Endothelial cell of umbilical vein (primary cell): ENCODE results near the gene SMC4. TPM values are rescaled to one million over a fixed set of nuclear protein-coding genes. Genes with fewer than 3 reads are reported as not detected.
A peak's percentile ranks its signal among the peaks of the same experiment; 100 is the strongest.

Source experiments
- BruUV-seq: library from RNA; stranded (reverse); fragments of 400-500 nt; replicated peaks from 2 replicates; lab custom pipeline; 2021; lab: Mats Ljungman, UMichigan
- CTCF ChIA-PET: fragments of 300-600, 350-600 bp; sonication (Branson Sonifier 250); formaldehyde crosslinking; loops from one replicate; lab custom pipeline; 2021; ENCODE audit warnings: antibody characterized with exemption, inconsistent platforms; lab: Charles Lee
- POLR2A ChIA-PET: fragments of 300-600, 350-600 bp; sonication (Branson Sonifier 250); formaldehyde crosslinking; loops from one replicate; lab custom pipeline; 2021; ENCODE audit warnings: antibody characterized with exemption, inconsistent platforms; lab: Charles Lee
- DNase-seq: peaks from one replicate; pipeline ENCODE4 v3.0.0-alpha.2; 2011; ENCODE audit warnings: low read depth, low spot score
- FAIRE-seq: peaks from 2 replicates; lab custom pipeline; 2011; peaks lifted over from hg19 to GRCh38; lab: Jason Lieb, UNC
- H2AFZ ChIP-seq: 2 replicates; pipeline ENCODE4 v1.6.0; 2012; ENCODE audit warnings: low read depth, low read length, control low read depth, inconsistent platforms
- H3K27ac ChIP-seq: 2 replicates; pipeline ENCODE4 v1.5.1; 2011; ENCODE audit warnings: low read depth, mild to moderate bottlenecking, control low read depth, low read length, moderate library complexity; ENCODE audit not compliant: insufficient read depth
- H3K27me3 ChIP-seq, 2 experiments: 2 replicates each; pipeline versions ENCODE4 v1.6.0 to v1.6.1; 2011; ENCODE audit warnings: low read length in 2 of 2, mixed read lengths in 1 of 2; ENCODE audit not compliant: control insufficient read depth in 2 of 2, insufficient read depth in 2 of 2
- H3K36me3 ChIP-seq, 2 experiments: 2 replicates in 1 of 2; 3 replicates in 1 of 2; pipeline ENCODE4 v1.5.1; 2011; ENCODE audit warnings: low read length in 2 of 2, mild to moderate bottlenecking in 1 of 2, moderate library complexity in 1 of 2; ENCODE audit not compliant: control insufficient read depth in 2 of 2, insufficient read depth in 2 of 2; ENCODE audit errors: extremely low read depth in 1 of 2
- H3K4me1 ChIP-seq: 3 replicates; pipeline ENCODE4 v1.5.1; 2011; ENCODE audit warnings: mild to moderate bottlenecking, low read length; ENCODE audit not compliant: control insufficient read depth, insufficient read depth; ENCODE audit errors: extremely low read depth
- H3K4me2 ChIP-seq: 2 replicates; pipeline ENCODE4 v1.6.1; 2011; ENCODE audit warnings: low read length, control low read depth, mixed read lengths; ENCODE audit not compliant: insufficient read depth
- H3K4me3 ChIP-seq, 3 experiments: fragments of 200-600 bp in 1 of 3; sonication (generic), shearing (Covaris generic) in 1 of 3; replicated peaks in 1 of 3; 2 replicates each; pipeline ENCODE4 v1.5.1; 2011 to 2016; ENCODE audit warnings: control low read depth in 3 of 3, low read length in 3 of 3, mild to moderate bottlenecking in 2 of 3, inconsistent platforms in 1 of 3, low read depth in 1 of 3, moderate library complexity in 1 of 3; ENCODE audit not compliant: insufficient read depth in 1 of 3
- H3K79me2 ChIP-seq: 2 replicates; pipeline ENCODE4 v1.6.0; 2012; ENCODE audit warnings: low read length, inconsistent platforms; ENCODE audit not compliant: control insufficient read depth, insufficient read depth
- H3K9ac ChIP-seq: replicated peaks from 2 replicates; pipeline ENCODE3; 2011; ENCODE audit warnings: low read length, control low read depth; ENCODE audit not compliant: insufficient read depth; ENCODE audit errors: extremely low read depth
- H3K9me1 ChIP-seq: replicated peaks from 3 replicates; pipeline ENCODE4 v1.6.0; 2011; ENCODE audit warnings: mild to moderate bottlenecking, low read length; ENCODE audit not compliant: control insufficient read depth, insufficient read depth; ENCODE audit errors: extremely low read depth
- H3K9me3 ChIP-seq: replicated peaks from 2 replicates; pipeline ENCODE4 v1.5.1; 2012; ENCODE audit warnings: low read length, inconsistent platforms; ENCODE audit not compliant: control insufficient read depth, insufficient read depth
- H4K20me1 ChIP-seq: replicated peaks from 2 replicates; pipeline ENCODE3; 2011; ENCODE audit warnings: mild to moderate bottlenecking, low read length; ENCODE audit not compliant: control insufficient read depth, insufficient read depth; ENCODE audit errors: extremely low read depth
- CTCF ChIP-seq, 2 donors: IDR thresholded peaks; 1 replicate in 1 of 2; 2 replicates in 1 of 2; pipeline ENCODE4 v1.5.1; 2011; ENCODE audit warnings: low read length in 2 of 2, mild to moderate bottlenecking in 2 of 2, moderate library complexity in 2 of 2, control low read depth in 1 of 2, inconsistent platforms in 1 of 2, low read depth in 1 of 2; ENCODE audit not compliant: insufficient read depth in 1 of 2; ENCODE audit errors: extremely low read depth in 1 of 2
- EZH2 ChIP-seq: IDR thresholded peaks from 2 replicates; pipeline ENCODE4 v1.6.1; 2012; ENCODE audit warnings: borderline replicate concordance, low read depth, mild to moderate bottlenecking, moderate library complexity, low read length, inconsistent platforms; ENCODE audit not compliant: severe bottlenecking
- FOS ChIP-seq: IDR thresholded peaks from 2 replicates; pipeline ENCODE4 v1.6.1; 2011; ENCODE audit warnings: mild to moderate bottlenecking, low read length, moderate library complexity, borderline replicate concordance; ENCODE audit not compliant: insufficient read depth
- GATA2 ChIP-seq: IDR thresholded peaks from 2 replicates; pipeline ENCODE4 v1.7.0; 2011; ENCODE audit warnings: low read depth, mild to moderate bottlenecking, moderate library complexity, mixed read lengths, low read length; ENCODE audit not compliant: insufficient read length, insufficient read depth
- JUN ChIP-seq: IDR thresholded peaks from 2 replicates; pipeline ENCODE4 v1.6.1; 2011; ENCODE audit warnings: borderline replicate concordance, low read depth; ENCODE audit not compliant: insufficient read length, insufficient read depth
- MYC ChIP-seq: IDR thresholded peaks from one replicate; pipeline ENCODE4 v1.6.1; 2011; ENCODE audit warnings: mild to moderate bottlenecking, low read depth, low read length
- POLR2A ChIP-seq: IDR thresholded peaks from 2 replicates; pipeline ENCODE4 v1.6.1; 2012; ENCODE audit warnings: low read depth, mild to moderate bottlenecking, control low read depth, low read length
- POLR2AphosphoS5 ChIP-seq: IDR thresholded peaks from 2 replicates; pipeline ENCODE4 v1.6.1; 2012; ENCODE audit warnings: low read depth, mild to moderate bottlenecking, control low read depth, low read length, moderate library complexity; ENCODE audit not compliant: insufficient read depth
- dilution Hi-C: fragments of 300-500 bp; cut with MboI; formaldehyde crosslinking; loops from one replicate; pipeline ENCODE4 v1.15.0; 2019; ENCODE audit warnings: low sequenced_read_pairs; ENCODE audit not compliant: extremely low pct_ligation_motif_present
- intact Hi-C: fragments of 100-400 bp; cut with micrococcal nuclease; formaldehyde crosslinking; loops from one replicate; pipeline ENCODE4 v1.10.0; 2022
- polyA plus RNA-seq, 4 experiments: library from polyadenylated mRNA; depleted of rRNA in 3 of 4; stranded (reverse) in 3 of 4; unstranded in 1 of 4; fragments of >200 nt; gene quantifications; 2 replicates each; pipeline versions ENCODE4 v1.2.1 to v1.2.3, GENCODE V29; 2011 to 2012; ENCODE audit warnings: missing spikeins in 1 of 4
- total RNA-seq: library from RNA; stranded (reverse); gene quantifications from 2 replicates; pipeline ENCODE4 v1.2.3, GENCODE V29; 2021
- TF ChIP-seq, protein P1 (sequence below): IDR thresholded peaks from 2 replicates; pipeline ENCODE4 v1.6.1; 2011; ENCODE audit not compliant: insufficient read depth, insufficient read length

The SMC4 gene
- total and polyA plus RNA-seq, 2 donors (not counting 3 experiments of a cell fraction or from before 2014, with no cell fraction given) = 32.1 to 153 TPM

DNA sequence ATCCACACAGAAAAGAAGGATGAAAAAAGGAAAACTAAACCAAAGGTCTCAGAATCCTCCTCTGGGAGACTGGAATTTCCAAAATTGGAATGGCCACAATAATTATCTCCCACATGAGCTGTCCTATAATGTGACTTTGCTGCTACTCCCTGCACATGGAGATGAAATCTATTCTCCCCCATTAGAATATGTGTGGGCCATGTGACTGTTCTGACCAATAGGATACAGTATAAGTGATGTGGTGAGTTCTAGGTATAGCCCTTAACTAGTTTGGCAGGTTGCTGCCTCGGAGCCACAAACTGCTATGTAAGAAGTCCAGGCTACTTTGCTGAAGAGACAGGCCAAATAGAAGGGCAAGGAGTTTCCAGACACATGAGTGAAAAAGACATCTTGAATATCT, 45.0 kb downstream of the SMC4 start:
- intact Hi-C loops (no loop called here), dilution Hi-C loops (no loop called here)
- no peaks in the 10 kb centered on the region for H3K9me1 ChIP-seq
- H3K27ac ChIP-seq = no peak overlapping the region
- H4K20me1 ChIP-seq = no peaks in the 10 kb centered on the region
- no peak overlapping the region for H3K4me2 ChIP-seq
- CTCF ChIA-PET = interaction anchor here (1.1 kb wide), 2 partner anchors 9 to 11 kb away, joined by 3 to 4 read pairs; no protein-coding TSS in a partner anchor
- TF ChIP-seq, protein P1, sequence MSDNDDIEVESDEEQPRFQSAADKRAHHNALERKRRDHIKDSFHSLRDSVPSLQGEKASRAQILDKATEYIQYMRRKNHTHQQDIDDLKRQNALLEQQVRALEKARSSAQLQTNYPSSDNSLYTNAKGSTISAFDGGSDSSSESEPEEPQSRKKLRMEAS = peak; percentile 2
- no peak for TF ChIP-seq CTCF (IDR thresholded peaks at IDR 0.05; ENCODE audit: extremely low read depth in 1 of 2, insufficient read depth in 1 of 2, low read depth in 1 of 2, low read length in 2 of 2)
- peaks cover 96% of the 10 kb centered on the region for H3K79me2 ChIP-seq
- DNase-seq = no peak
- no peak overlapping the region for H3K4me3 ChIP-seq
- BruUV-seq = no TSS peak
- no peak overlapping the region for H2AFZ ChIP-seq
- H3K36me3 ChIP-seq = no peaks in the 10 kb centered on the region
- no peaks in the 10 kb centered on the region for H3K9me3 ChIP-seq
- no peaks in the 10 kb centered on the region for H3K27me3 ChIP-seq
- peaks cover 12% of the 10 kb centered on the region for H3K4me1 ChIP-seq
- POLR2A ChIA-PET = no interaction called here
- no peak for FAIRE-seq
- H3K9ac ChIP-seq = no peak overlapping the region

DNA sequence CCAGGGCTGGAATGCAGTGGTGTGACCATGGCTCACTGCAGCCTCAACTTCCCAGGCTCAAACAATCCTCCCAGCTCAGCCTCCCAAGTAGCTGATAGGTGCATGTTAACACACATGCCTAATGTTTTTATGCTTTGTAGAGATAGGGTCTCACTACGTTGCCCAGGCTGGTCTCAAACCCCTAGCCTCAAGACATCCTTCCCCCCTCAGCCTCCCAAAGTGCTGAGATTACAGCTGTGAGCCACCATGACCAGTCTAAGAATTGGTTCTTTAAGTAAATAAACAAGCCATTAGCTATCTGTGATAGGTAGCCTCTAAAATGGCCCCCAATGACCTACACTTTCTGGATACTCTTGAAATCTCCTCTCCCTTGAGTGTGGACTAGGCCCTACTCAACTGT, 46.4 kb downstream of the SMC4 start:
- H3K9ac ChIP-seq = no peak overlapping the region
- H3K4me1 ChIP-seq = peaks cover 21% of the 10 kb centered on the region
- no peak overlapping the region for H2AFZ ChIP-seq
- no peak for TF ChIP-seq EZH2
- no peak for TF ChIP-seq FOS
- no peak for TF ChIP-seq CTCF (IDR thresholded peaks at IDR 0.05; ENCODE audit: extremely low read depth in 1 of 2, insufficient read depth in 1 of 2, low read depth in 1 of 2, low read length in 2 of 2)
- no peak for TF ChIP-seq GATA2
- TF ChIP-seq, protein P1 = no peak
- no peak for TF ChIP-seq POLR2AphosphoS5
- no peak for TF ChIP-seq POLR2A
- TF ChIP-seq MYC = no peak
- no peak for TF ChIP-seq JUN
- H3K4me2 ChIP-seq = no peak overlapping the region
- no peaks in the 10 kb centered on the region for H3K27me3 ChIP-seq
- H3K36me3 ChIP-seq = no peaks in the 10 kb centered on the region
- ChIA-PET CTCF (interaction anchor here (1.1 kb wide), 1 partner anchor 16 kb away, joined by 3 read pairs; no protein-coding TSS in a partner anchor), POLR2A (no interaction called here)
- FAIRE-seq (no peak), DNase-seq (no peak)
- no peaks in the 10 kb centered on the region for H3K9me1 ChIP-seq
- H3K79me2 ChIP-seq = peaks cover 82% of the 10 kb centered on the region
- H3K27ac ChIP-seq = no peak overlapping the region
- dilution Hi-C loops (no loop called here), intact Hi-C loops (no loop called here)
- no TSS peak for BruUV-seq
- no peak overlapping the region for H3K4me3 ChIP-seq
- no peaks in the 10 kb centered on the region for H3K9me3 ChIP-seq
- no peaks in the 10 kb centered on the region for H4K20me1 ChIP-seq
